A549 (cell line): Measurements from ENCODE around the gene MLLT3. TPM values are rescaled to one million over a fixed set of nuclear protein-coding genes. Genes with fewer than 3 reads are reported as not detected.

Experiments
- ATAC-seq, 2 experiments: fragments of 200-7000 bp in 1 of 2; fragments of >200 bp in 1 of 2; cut with Nextera tagmentation in 1 of 2; cut with Tn5 transposase in 1 of 2; 3 replicates each; pipeline versions ENCODE4 v1.8.0 to v1.9.1; 2018 to 2020; ENCODE audit warnings: mild to moderate bottlenecking in 1 of 2, moderate library complexity in 1 of 2
- CTCF ChIA-PET: fragments of 300-600 bp; sonication (Branson Sonifier 250); formaldehyde crosslinking; extraction: SDS; loops from one replicate; lab custom pipeline; 2021; ENCODE audit warnings: antibody characterized with exemption, inconsistent platforms; lab: Yijun Ruan, JAX
- POLR2A ChIA-PET: fragments of 350-600 bp; formaldehyde crosslinking; extraction: SDS; loops from one replicate; lab custom pipeline; 2021; ENCODE audit warnings: antibody characterized with exemption, inconsistent platforms; lab: Yijun Ruan, JAX
- DNase-seq, 2 experiments: peaks; one replicate each; pipeline versions ENCODE4 v3.0.0 to v3.0.0-alpha.2; 2011 to 2016; ENCODE audit warnings: low read depth in 1 of 2, low spot score in 1 of 2
- FAIRE-seq: peaks from 2 replicates; lab custom pipeline; 2011; peaks lifted over from hg19 to GRCh38; lab: Jason Lieb, UNC
- H3K27ac ChIP-seq, 2 experiments: fragments of >200 bp; sonication (Bioruptor Twin); formaldehyde crosslinking; 3 replicates each; pipeline ENCODE4 v1.5.1; 2016 to 2017
- H3K4me1 ChIP-seq: fragments of >200 bp; sonication (Bioruptor Twin); formaldehyde crosslinking; 3 replicates; pipeline ENCODE4 v1.6.1; 2016
- H3K4me2 ChIP-seq: fragments of >200 bp; sonication (Bioruptor Twin); formaldehyde crosslinking; 3 replicates; pipeline ENCODE4 v1.6.1; 2016
- H3K4me3 ChIP-seq: fragments of >200 bp; sonication (Bioruptor Twin); formaldehyde crosslinking; 3 replicates; pipeline ENCODE4 v1.5.1; 2016
- H3K9me3 ChIP-seq: fragments of >200 bp; sonication (Bioruptor Twin); formaldehyde crosslinking; 3 replicates; pipeline ENCODE4 v1.6.1; 2016
- BHLHE40 ChIP-seq: IDR thresholded peaks from 2 replicates; pipeline ENCODE4 v1.6.1; 2012; ENCODE audit warnings: low read depth, low read length, inconsistent platforms
- CBX2 ChIP-seq: fragments of 200-600 bp; sonication (generic); IDR thresholded peaks from 2 replicates; pipeline ENCODE4 v1.6.1; 2016; ENCODE audit warnings: low read depth, mild to moderate bottlenecking, borderline replicate concordance
- CEBPB ChIP-seq, 2 experiments: fragments of >200 bp in 1 of 2; sonication (Bioruptor Twin) in 1 of 2; formaldehyde crosslinking in 1 of 2; IDR thresholded peaks; 2 replicates each; pipeline ENCODE4 v1.6.1; 2012 to 2016
- E2F6 ChIP-seq: IDR thresholded peaks from 2 replicates; pipeline ENCODE4 v1.6.1; 2012; ENCODE audit warnings: low read depth, borderline replicate concordance
- EHF ChIP-seq: fragments of 250-450 bp; sonication (Bioruptor Pico); IDR thresholded peaks from 2 replicates; pipeline ENCODE4 v1.5.0; 2020; ENCODE audit warnings: mild to moderate bottlenecking
- EP300 ChIP-seq, 2 experiments: fragments of >200 bp; sonication (Bioruptor Twin); formaldehyde crosslinking; IDR thresholded peaks; 2 replicates in 1 of 2; 3 replicates in 1 of 2; pipeline ENCODE4 v1.6.1; 2016 to 2017
- FOSL2 ChIP-seq, 2 experiments: fragments of 450-650 bp in 1 of 2; fragments of >200 bp in 1 of 2; sonication (Bioruptor Twin) in 1 of 2; formaldehyde crosslinking; IDR thresholded peaks; 2 replicates each; pipeline versions ENCODE4 v1.5.0 to v1.6.1; 2016 to 2020; ENCODE audit warnings: mild to moderate bottlenecking in 1 of 2, moderate library complexity in 1 of 2
- FOXS1 ChIP-seq: fragments of 250-450 bp; sonication (Bioruptor Pico); IDR thresholded peaks from 2 replicates; pipeline ENCODE4 v1.5.0; 2020; ENCODE audit warnings: mild to moderate bottlenecking, moderate library complexity
- GATA3 ChIP-seq: IDR thresholded peaks from 2 replicates; pipeline ENCODE4 v1.6.1; 2012; ENCODE audit warnings: borderline replicate concordance
- HDAC2 ChIP-seq: fragments of 200-600 bp; sonication (generic); IDR thresholded peaks from 2 replicates; pipeline ENCODE4 v1.6.1; 2016
- HES2 ChIP-seq: fragments of >200 bp; sonication (Bioruptor Twin); formaldehyde crosslinking; IDR thresholded peaks from 2 replicates; pipeline ENCODE4 v1.6.1; 2016
- JUN ChIP-seq, 2 experiments: fragments of >200 bp; sonication (Bioruptor Twin); formaldehyde crosslinking; IDR thresholded peaks; 2 replicates in 1 of 2; 3 replicates in 1 of 2; pipeline ENCODE4 v1.6.1; 2016 to 2017
- JUNB ChIP-seq: fragments of >200 bp; sonication (Bioruptor Twin); formaldehyde crosslinking; IDR thresholded peaks from 2 replicates; pipeline ENCODE4 v1.6.1; 2016
- KDM1A ChIP-seq: fragments of 200-600 bp; sonication (generic); IDR thresholded peaks from 2 replicates; pipeline ENCODE4 v1.6.1; 2016; ENCODE audit warnings: low read depth, mild to moderate bottlenecking
- KDM5A ChIP-seq: fragments of 200-600 bp; sonication (generic); IDR thresholded peaks from 2 replicates; pipeline ENCODE4 v1.6.1; 2016; ENCODE audit warnings: antibody characterized with exemption, mild to moderate bottlenecking
- MAFK ChIP-seq: fragments of 450-650 bp; IDR thresholded peaks from 2 replicates; pipeline ENCODE4 v1.6.1; 2014; ENCODE audit not compliant: partially characterized antibody
- MAZ ChIP-seq: fragments of 150-350 bp; IDR thresholded peaks from 2 replicates; pipeline ENCODE4 v1.6.1; 2014; ENCODE audit warnings: antibody characterized with exemption, low read depth, low read length, borderline replicate concordance
- MYC ChIP-seq: IDR thresholded peaks from 2 replicates; pipeline ENCODE4 v1.6.1; 2012; ENCODE audit warnings: mild to moderate bottlenecking, inconsistent platforms, low read length, improper control_type of control experiment, borderline replicate concordance
- NFE2L2 ChIP-seq: fragments of 150-350 bp; conservative IDR thresholded peaks from 2 replicates; pipeline ENCODE4 v1.6.1; 2014; ENCODE audit warnings: low read length
- NPAS2 ChIP-seq: fragments of 250-450 bp; sonication (Bioruptor Pico); IDR thresholded peaks from 2 replicates; pipeline ENCODE4 v1.8.0; 2022; ENCODE audit warnings: mild to moderate bottlenecking, moderate library complexity, borderline replicate concordance
- NR3C1 ChIP-seq: fragments of >200 bp; sonication (Bioruptor Twin); formaldehyde crosslinking; IDR thresholded peaks from 3 replicates; pipeline ENCODE4 v1.6.1; 2017
- POLR2AphosphoS2 ChIP-seq: conservative IDR thresholded peaks from 2 replicates; pipeline ENCODE4 v1.6.1; 2012; ENCODE audit warnings: low read length, improper control_type of control experiment, inconsistent platforms
- RAD21 ChIP-seq, 2 experiments: fragments of >200 bp in 1 of 2; sonication (Bioruptor Twin) in 1 of 2; formaldehyde crosslinking in 1 of 2; IDR thresholded peaks in 1 of 2; conservative IDR thresholded peaks in 1 of 2; 2 replicates in 1 of 2; 3 replicates in 1 of 2; pipeline ENCODE4 v1.6.1; 2012 to 2018; ENCODE audit warnings: inconsistent platforms in 1 of 2
- RFX5 ChIP-seq: fragments of 450-650 bp; IDR thresholded peaks from 2 replicates; pipeline ENCODE4 v1.7.1; 2014; ENCODE audit warnings: antibody characterized with exemption, mild to moderate bottlenecking, moderate library complexity
- USF2 ChIP-seq: fragments of 450-650 bp; IDR thresholded peaks from 2 replicates; pipeline ENCODE4 v1.6.1; 2014; ENCODE audit warnings: antibody characterized with exemption
- ZFP36 ChIP-seq: fragments of 450-650 bp; IDR thresholded peaks from 2 replicates; pipeline ENCODE4 v1.6.1; 2014; ENCODE audit warnings: borderline replicate concordance; ENCODE audit not compliant: partially characterized antibody
- WGBS: methylation state at CpG from one replicate; pipeline ENCODE4 v1.1.6; 2017; ENCODE audit errors: missing lambda C conversion rate; 5-methylcytosine and 5-hydroxymethylcytosine counted together
- polyA plus RNA-seq, 4 experiments: library from polyadenylated mRNA; depleted of rRNA in 3 of 4; stranded (reverse); fragments of >200 nt; fragmentation: RNase III in 1 of 4; extraction: RNeasy Plus Mini Kit Qiagen cat#74134 plus additional on column Dnase treatment in 1 of 4; gene quantifications; 2 replicates in 3 of 4; 3 replicates in 1 of 4; pipeline ENCODE4 v1.2.3, GENCODE V29; 2011 to 2017

MLLT3 gene
- polyA plus RNA-seq, 2 of the 4 experiments (the other 2 are of a cell fraction), result 14.3 to 47.6 TPM

DNA sequence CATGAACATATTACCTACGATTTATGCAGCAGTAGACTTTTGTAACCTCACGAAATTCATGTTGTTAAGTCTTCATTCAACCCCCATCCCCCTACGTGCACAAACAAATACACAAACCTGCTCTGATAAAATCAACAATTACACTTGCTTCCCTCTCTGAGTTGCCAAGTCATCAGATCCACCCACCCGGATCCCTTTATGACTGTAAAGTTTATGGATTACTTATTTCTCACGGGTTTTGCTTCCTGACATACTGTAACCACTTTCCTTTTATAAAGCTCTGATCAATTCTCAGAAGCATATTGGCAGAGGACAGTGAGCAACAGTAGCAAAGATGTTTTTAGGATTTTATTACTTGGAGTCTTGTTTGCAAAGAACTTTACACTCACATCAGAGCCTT is 70.5 kb downstream of the MLLT3 start:
- peak; percentile 68 to 72 for ATAC-seq
- POLR2A ChIA-PET, result no interaction called here
- H3K27ac ChIP-seq, result peak overlapping the region; percentile 69 to 83
- peak in 1 of 2 experiments; percentile 33; a peak in 1 of 4 replicates for TF ChIP-seq CEBPB (IDR thresholded peaks at IDR 0.05)
- TF ChIP-seq FOSL2 (IDR thresholded peaks at IDR 0.05), result no peak
- TF ChIP-seq FOSL2 (CRISPR knock-in tag; IDR thresholded peaks at IDR 0.05), result peak; percentile 27; the same call in 1 of the 2 replicates
- TF ChIP-seq JUNB, result no peak
- TF ChIP-seq GATA3, result peak; percentile 86
- TF ChIP-seq MAZ, result no peak
- TF ChIP-seq EP300 (IDR thresholded peaks at IDR 0.05), result 0 out of 5 replicates have a peak, but pooled peaks of 1 of the 2 experiments have one; percentile 12
- peak; percentile 91 for TF ChIP-seq MAFK
- TF ChIP-seq JUN (IDR thresholded peaks at IDR 0.05), result 0 out of 5 replicates have a peak, but pooled peaks have one; percentile 13 to 32
- TF ChIP-seq, all 56 proteins: peak for 6
- H3K4me1 ChIP-seq, result peaks cover 56% of the 10 kb centered on the region
- CTCF ChIA-PET, result interaction anchor here (0.6 to 2.4 kb wide), 4 partner anchors 58 to 1087 kb away, joined by 3 to 12 read pairs (median 5); partner anchors contain the start of gene MLLT3
- DNase-seq (peak in 1 of 2 experiments; percentile 83), FAIRE-seq (peak; percentile 59)
- H3K9me3 ChIP-seq, result no peaks in the 10 kb centered on the region
- peak overlapping the region; percentile 87 for H3K4me2 ChIP-seq
- peak overlapping the region; percentile 29; the same call in 2 of the 3 replicates for H3K4me3 ChIP-seq
- 1% methylated on average over 5 of the region's 5 CpGs for WGBS

- peak overlapping the region; percentile 69 to 83 for H3K27ac ChIP-seq
- FAIRE-seq, result peak; percentile 61
- H3K9me3 ChIP-seq, result no peaks in the 10 kb centered on the region
- peak; percentile 50 to 66; a peak in 4 of 6 replicates for ATAC-seq
- peak overlapping the region; percentile 29; the same call in 2 of the 3 replicates for H3K4me3 ChIP-seq
- TF ChIP-seq NR3C1 (no peak), FOXS1 (CRISPR knock-in tag) (no peak), CEBPB (IDR thresholded peaks at IDR 0.05) (0 out of 4 replicates have a peak, but pooled peaks of 1 of the 2 experiments have one; percentile 9), HDAC2 (no peak), JUN (IDR thresholded peaks at IDR 0.05) (no peak), MYC (no peak), E2F6 (no peak), RFX5 (no peak), JUNB (0 out of 2 replicates have a peak, but pooled peaks have one; percentile 5), GATA3 (no peak), NFE2L2 (no peak), BHLHE40 (no peak), KDM1A (no peak), RAD21 (conservative IDR thresholded peaks at IDR 0.05 in 1 of 2, IDR thresholded peaks at IDR 0.05 in 1 of 2) (no peak), EHF (CRISPR knock-in tag) (no peak), KDM5A (no peak), USF2 (no peak), EP300 (IDR thresholded peaks at IDR 0.05) (no peak), NPAS2 (CRISPR knock-in tag) (no peak), FOSL2 (IDR thresholded peaks at IDR 0.05) (no peak), FOSL2 (CRISPR knock-in tag; IDR thresholded peaks at IDR 0.05) (peak; percentile 22; the same call in 1 of the 2 replicates), MAZ (no peak)
- peak in 1 of 2 experiments; percentile 73 for DNase-seq
- ChIA-PET POLR2A (no interaction called here), CTCF (interaction anchor here (0.6 to 2.4 kb wide), 5 partner anchors 68 to 1088 kb away, joined by 3 to 12 read pairs (median 5); partner anchors contain the start of gene MLLT3)
- peaks cover 56% of the 10 kb centered on the region for H3K4me1 ChIP-seq
- peak overlapping the region; percentile 87 for H3K4me2 ChIP-seq
Measured at GRCh38 chr9:20551236-20551635, 71.1 kb downstream of the MLLT3 start.

- ChIA-PET CTCF (interaction anchor here (0.6 to 2.4 kb wide), 4 partner anchors 73 to 195 kb away, joined by 3 to 12 read pairs (median 5); partner anchors contain the start of gene MLLT3), POLR2A (no interaction called here)
- 58% methylated on average over 4 of the region's 4 CpGs for WGBS
- H3K4me2 ChIP-seq, result peak overlapping the region; percentile 87
- no peak for FAIRE-seq
- peak overlapping the region; percentile 29; the same call in 1 of the 3 replicates for H3K4me3 ChIP-seq
- peak overlapping the region; percentile 69 to 83 for H3K27ac ChIP-seq
- ATAC-seq, result no peak
- no peaks in the 10 kb centered on the region for H3K9me3 ChIP-seq
- peaks cover 52% of the 10 kb centered on the region for H3K4me1 ChIP-seq
- no peak for TF ChIP-seq HES2
- no peak for TF ChIP-seq GATA3
- TF ChIP-seq CBX2, result no peak
- TF ChIP-seq ZFP36, result no peak
- TF ChIP-seq BHLHE40, result no peak
- TF ChIP-seq POLR2AphosphoS2, result no peak
- DNase-seq, result no peak
Measured at GRCh38 chr9:20550326-20550725, 72.0 kb downstream of the MLLT3 start.
